H1 (cell line): Measurements from ENCODE around the gene ADNP.

Source experiments
- CTCF ChIP-seq, 3 experiments: IDR thresholded peaks; 1 replicate in 2 of 3; 2 replicates in 1 of 3; pipeline versions ENCODE4 v1.5.1 to v1.6.1; 2011; ENCODE audit warnings: low read length in 3 of 3, mild to moderate bottlenecking in 3 of 3, inconsistent platforms in 2 of 3, low read depth in 1 of 3, moderate library complexity in 1 of 3; ENCODE audit not compliant: insufficient read depth in 1 of 3; ENCODE audit errors: control extremely low read depth in 1 of 3
- EP300 ChIP-seq, 2 experiments: IDR thresholded peaks; 1 replicate in 1 of 2; 2 replicates in 1 of 2; pipeline ENCODE4 v1.6.1; 2011 to 2012; ENCODE audit warnings: low read depth in 2 of 2, low read length in 2 of 2, mild to moderate bottlenecking in 2 of 2, borderline replicate concordance in 1 of 2, inconsistent platforms in 1 of 2, moderate library complexity in 1 of 2
- HDAC2 ChIP-seq, 2 experiments: fragments of 300-600 bp in 1 of 2; sonication (generic) in 1 of 2; IDR thresholded peaks; 2 replicates each; pipeline ENCODE4 v1.6.1; 2011 to 2012; ENCODE audit warnings: low read depth in 2 of 2, low read length in 2 of 2, mild to moderate bottlenecking in 2 of 2, moderate library complexity in 2 of 2, borderline replicate concordance in 1 of 2, inconsistent platforms in 1 of 2
- POLR2AphosphoS5 ChIP-seq: IDR thresholded peaks from 2 replicates; pipeline ENCODE4 v1.6.1; 2011; ENCODE audit warnings: low read depth, low read length
- RBBP5 ChIP-seq: IDR thresholded peaks from 2 replicates; pipeline ENCODE4 v1.7.1; 2012; ENCODE audit warnings: low read depth, mild to moderate bottlenecking, inconsistent platforms, low read length, moderate library complexity, borderline replicate concordance
- TF ChIP-seq, protein P1 (sequence below): IDR thresholded peaks from 2 replicates; pipeline ENCODE4 v1.6.1; 2011; ENCODE audit warnings: low read length, improper control_type of control experiment

DNA sequence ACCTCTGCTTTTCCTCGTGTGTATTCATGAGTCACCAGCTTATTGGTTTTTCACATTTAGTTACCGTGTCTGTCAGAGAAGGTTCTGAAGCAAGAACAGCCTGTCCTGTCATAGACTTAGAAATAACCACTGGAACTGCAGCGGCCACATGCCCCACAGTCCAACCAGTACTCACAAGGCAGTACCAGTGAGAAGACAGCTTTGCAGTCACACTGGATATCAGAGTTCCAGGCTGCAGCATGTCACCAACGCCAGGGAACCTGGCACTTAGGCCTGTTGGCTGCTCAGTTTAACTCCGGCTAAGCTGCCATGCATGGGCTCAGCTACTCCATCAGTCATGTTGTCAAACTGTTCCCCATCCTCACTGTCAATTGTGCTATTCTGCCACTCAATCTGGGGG lies 40.1 kb downstream of the ADNP start:
- TF ChIP-seq HDAC2 (IDR thresholded peaks at IDR 0.05; ENCODE audit: borderline replicate concordance in 1 of 2, low read depth in 2 of 2, low read length in 2 of 2): no peak
- no peak for TF ChIP-seq RBBP5
- no peak for TF ChIP-seq EP300 (IDR thresholded peaks at IDR 0.05; ENCODE audit: borderline replicate concordance in 1 of 2, low read depth in 2 of 2, low read length in 2 of 2)
- no peak for TF ChIP-seq CTCF (IDR thresholded peaks at IDR 0.05; ENCODE audit: control extremely low read depth in 1 of 3, insufficient read depth in 1 of 3, low read depth in 1 of 3, low read length in 3 of 3)
- no peak; the same call in none of the 2 replicates for TF ChIP-seq POLR2AphosphoS5
- TF ChIP-seq, protein P1, sequence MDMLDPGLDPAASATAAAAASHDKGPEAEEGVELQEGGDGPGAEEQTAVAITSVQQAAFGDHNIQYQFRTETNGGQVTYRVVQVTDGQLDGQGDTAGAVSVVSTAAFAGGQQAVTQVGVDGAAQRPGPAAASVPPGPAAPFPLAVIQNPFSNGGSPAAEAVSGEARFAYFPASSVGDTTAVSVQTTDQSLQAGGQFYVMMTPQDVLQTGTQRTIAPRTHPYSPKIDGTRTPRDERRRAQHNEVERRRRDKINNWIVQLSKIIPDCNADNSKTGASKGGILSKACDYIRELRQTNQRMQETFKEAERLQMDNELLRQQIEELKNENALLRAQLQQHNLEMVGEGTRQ: no peak
